ENCODE data around the gene PIK3C2G. TPM values are rescaled to one million over a fixed set of nuclear protein-coding genes. Genes with fewer than 3 reads are reported as not detected.

PIK3C2G gene
- total and polyA plus RNA-seq, 8 donors = 0.29 to 191 (median 48.7) TPM

- no peak overlapping the region for H3K4me3 ChIP-seq
- intact Hi-C loops (cut with DNase I; ENCODE audit: low total_unique reads) = no loop called here
- no peaks in the 10 kb centered on the region for H3K4me1 ChIP-seq
- H3K36me3 ChIP-seq = peaks cover 0 to 14% (median 6%) of the 10 kb centered on the region in 4 donors
- no peaks in the 10 kb centered on the region for H3K27me3 ChIP-seq
- no peak overlapping the region for H3K27ac ChIP-seq
- DNase-seq = no peak
- H3K9me3 ChIP-seq = no peaks in the 10 kb centered on the region
- TF ChIP-seq, protein P1, sequence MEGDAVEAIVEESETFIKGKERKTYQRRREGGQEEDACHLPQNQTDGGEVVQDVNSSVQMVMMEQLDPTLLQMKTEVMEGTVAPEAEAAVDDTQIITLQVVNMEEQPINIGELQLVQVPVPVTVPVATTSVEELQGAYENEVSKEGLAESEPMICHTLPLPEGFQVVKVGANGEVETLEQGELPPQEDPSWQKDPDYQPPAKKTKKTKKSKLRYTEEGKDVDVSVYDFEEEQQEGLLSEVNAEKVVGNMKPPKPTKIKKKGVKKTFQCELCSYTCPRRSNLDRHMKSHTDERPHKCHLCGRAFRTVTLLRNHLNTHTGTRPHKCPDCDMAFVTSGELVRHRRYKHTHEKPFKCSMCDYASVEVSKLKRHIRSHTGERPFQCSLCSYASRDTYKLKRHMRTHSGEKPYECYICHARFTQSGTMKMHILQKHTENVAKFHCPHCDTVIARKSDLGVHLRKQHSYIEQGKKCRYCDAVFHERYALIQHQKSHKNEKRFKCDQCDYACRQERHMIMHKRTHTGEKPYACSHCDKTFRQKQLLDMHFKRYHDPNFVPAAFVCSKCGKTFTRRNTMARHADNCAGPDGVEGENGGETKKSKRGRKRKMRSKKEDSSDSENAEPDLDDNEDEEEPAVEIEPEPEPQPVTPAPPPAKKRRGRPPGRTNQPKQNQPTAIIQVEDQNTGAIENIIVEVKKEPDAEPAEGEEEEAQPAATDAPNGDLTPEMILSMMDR (IDR thresholded peaks at IDR 0.05) = no peak
- TF ChIP-seq POLR2A (IDR thresholded peaks at IDR 0.05) (no peak), POLR2AphosphoS5 (IDR thresholded peaks at IDR 0.05) (no peak)
Measured at GRCh38 chr12:18595412-18595811, 334.1 kb downstream of the PIK3C2G start.

GRCh38 chr12:18601962-18602361 is 340.6 kb downstream of the PIK3C2G start:
- H3K4me3 ChIP-seq = no peak overlapping the region
- H3K27me3 ChIP-seq = no peaks in the 10 kb centered on the region
- DNase-seq = no peak
- TF ChIP-seq POLR2AphosphoS5 (IDR thresholded peaks at IDR 0.05) = no peak
- no peak for TF ChIP-seq EP300 (IDR thresholded peaks at IDR 0.05)
- TF ChIP-seq, protein P1 (IDR thresholded peaks at IDR 0.05) = no peak
- TF ChIP-seq POLR2A (IDR thresholded peaks at IDR 0.05) = no peak
- no peak overlapping the region for H3K27ac ChIP-seq
- peaks cover 0 to 10% (median 2%) of the 10 kb centered on the region in 4 donors for H3K36me3 ChIP-seq
- H3K9me3 ChIP-seq = no peaks in the 10 kb centered on the region
- intact Hi-C loops (cut with DNase I; ENCODE audit: low total_unique reads) = no loop called here
- 86 to 96% (median 92%) methylated on average over 4 to 7 of the region's 7 CpGs for WGBS, 5 donors
- no peaks in the 10 kb centered on the region for H3K4me1 ChIP-seq

GRCh38 chr12:18612971-18613370 is 351.7 kb downstream of the PIK3C2G start:
- peaks cover 0 to 13% (median 7%) of the 10 kb centered on the region in 4 donors for H3K36me3 ChIP-seq
- DNase-seq = peak in 1 of 2 donors; percentile 4
- H3K27ac ChIP-seq = no peak overlapping the region
- no peak for TF ChIP-seq POLR2A (IDR thresholded peaks at IDR 0.05)
- H3K9me3 ChIP-seq = no peaks in the 10 kb centered on the region
- H3K4me3 ChIP-seq = no peak overlapping the region
- WGBS, 5 donors = 81 to 93% (median 88%) methylated on average over 2 of the region's 2 CpGs
- H3K27me3 ChIP-seq = no peaks in the 10 kb centered on the region
- intact Hi-C loops (cut with DNase I; ENCODE audit: low total_unique reads) = no loop called here
- peaks cover 0 to 5% (median 0%) of the 10 kb centered on the region in 4 donors for H3K4me1 ChIP-seq

DNA sequence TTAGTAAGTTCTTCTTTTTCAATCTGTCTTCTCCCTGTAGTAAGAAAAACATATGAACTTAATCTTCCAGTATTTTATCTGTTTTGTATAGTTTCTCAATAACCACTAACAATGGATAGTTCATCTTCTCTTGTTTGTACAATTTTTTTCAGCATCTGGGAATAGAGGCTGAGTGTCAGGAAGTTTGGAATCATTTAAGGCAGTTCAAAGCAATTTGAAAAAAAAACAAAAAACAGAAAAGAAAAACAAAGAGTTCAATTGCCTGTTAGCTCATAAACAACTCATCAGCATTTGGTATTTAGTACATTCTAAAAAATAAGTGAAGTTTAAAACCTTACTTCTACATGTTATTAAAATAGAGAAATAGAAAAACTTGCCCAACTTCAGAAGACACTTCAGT is 359.7 kb downstream of the PIK3C2G start:
- TF ChIP-seq, protein P1 (IDR thresholded peaks at IDR 0.05) = no peak
- TF ChIP-seq POLR2AphosphoS5 (IDR thresholded peaks at IDR 0.05) (no peak), EP300 (IDR thresholded peaks at IDR 0.05) (no peak)
- Histone ChIP-seq H3K9me3 (peaks cover 0 to under 1% (median 0%) of the 10 kb centered on the region in 4 donors), H3K27ac (no peak overlapping the region), H3K36me3 (no peaks in the 10 kb centered on the region), H3K4me3 (no peak overlapping the region), H3K4me1 (no peaks in the 10 kb centered on the region), H3K27me3 (no peaks in the 10 kb centered on the region)
- intact Hi-C loops (cut with DNase I; ENCODE audit: low total_unique reads) = no loop called here
- no peak for DNase-seq

- H3K9me3 ChIP-seq = peaks cover 0 to 11% (median 0%) of the 10 kb centered on the region in 4 donors
- H3K4me3 ChIP-seq = no peak overlapping the region
- no peak overlapping the region for H3K27ac ChIP-seq
- no peaks in the 10 kb centered on the region for H3K27me3 ChIP-seq
- no peaks in the 10 kb centered on the region for H3K4me1 ChIP-seq
- H3K36me3 ChIP-seq = no peaks in the 10 kb centered on the region
- intact Hi-C loops (cut with DNase I; ENCODE audit: low total_unique reads) = no loop called here
- 76 to 91% (median 84%) methylated on average over 2 of the region's 2 CpGs for WGBS, 5 donors
- no peak for DNase-seq
- TF ChIP-seq EP300 (IDR thresholded peaks at IDR 0.05) = no peak
- no peak for TF ChIP-seq POLR2AphosphoS5 (IDR thresholded peaks at IDR 0.05)
- TF ChIP-seq, protein P1 (IDR thresholded peaks at IDR 0.05) = no peak
- no peak for TF ChIP-seq POLR2A (IDR thresholded peaks at IDR 0.05)
Measured at GRCh38 chr12:18629445-18629844, 368.1 kb downstream of the PIK3C2G start.

All from stomach (tissue), 9 donors.